ENCODE measurements around the gene HOXC9. TPM values are rescaled to one million over a fixed set of nuclear protein-coding genes. Genes with fewer than 3 reads are reported as not detected.

HOXC9 gene
- total and polyA plus RNA-seq, 2 of the 8 experiments (the other 6 are each of a cell fraction or from before 2014, with no cell fraction given): not detected

DNA sequence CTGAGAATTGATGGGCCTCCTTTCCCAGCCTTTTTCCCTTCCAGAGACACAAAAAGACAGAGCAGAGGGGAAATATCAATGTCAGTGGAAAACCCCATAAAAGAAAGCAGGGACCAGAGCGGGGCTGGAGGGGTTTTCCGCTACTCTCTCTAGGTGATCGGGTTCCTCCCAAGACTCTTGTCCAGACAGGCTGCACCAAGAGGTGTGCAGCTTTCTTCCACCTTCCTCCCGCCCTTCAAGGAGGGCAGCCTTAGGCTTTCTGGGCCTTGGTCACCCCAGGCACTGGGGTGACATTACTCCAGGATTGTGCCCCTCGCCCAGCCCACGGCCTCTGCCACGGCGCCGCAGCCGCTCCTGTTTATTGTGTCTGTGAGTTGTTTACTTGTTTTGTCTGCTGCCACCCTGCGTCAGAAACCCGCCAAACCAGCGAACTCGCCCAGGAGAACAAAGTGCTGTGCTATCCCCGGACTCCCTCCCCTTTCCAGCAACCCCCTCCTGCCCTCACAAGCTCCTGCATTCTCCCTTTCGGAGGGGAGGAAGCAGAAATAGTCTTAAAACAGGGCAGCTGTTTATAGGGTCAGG lies 21.6 kb downstream of the HOXC9 start (continued):
- TF ChIP-seq, protein P1, sequence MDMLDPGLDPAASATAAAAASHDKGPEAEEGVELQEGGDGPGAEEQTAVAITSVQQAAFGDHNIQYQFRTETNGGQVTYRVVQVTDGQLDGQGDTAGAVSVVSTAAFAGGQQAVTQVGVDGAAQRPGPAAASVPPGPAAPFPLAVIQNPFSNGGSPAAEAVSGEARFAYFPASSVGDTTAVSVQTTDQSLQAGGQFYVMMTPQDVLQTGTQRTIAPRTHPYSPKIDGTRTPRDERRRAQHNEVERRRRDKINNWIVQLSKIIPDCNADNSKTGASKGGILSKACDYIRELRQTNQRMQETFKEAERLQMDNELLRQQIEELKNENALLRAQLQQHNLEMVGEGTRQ (IDR thresholded peaks at IDR 0.05; ENCODE audit: low read length): no peak
- no peak for TF ChIP-seq SIX5 (IDR thresholded peaks at IDR 0.05; ENCODE audit: low read depth, low read length)
- TF ChIP-seq MAFK (IDR thresholded peaks at IDR 0.05; ENCODE audit: low read depth, low read length): no peak
- no peak for TF ChIP-seq CBX5 (IDR thresholded peaks at IDR 0.05; ENCODE audit: low read depth, low read length)
- TF ChIP-seq NRF1 (IDR thresholded peaks at IDR 0.05; ENCODE audit: low read depth, low read length): no peak
- no peak for TF ChIP-seq KDM1A (IDR thresholded peaks at IDR 0.05; ENCODE audit: borderline replicate concordance, low read length)
- no peak for TF ChIP-seq POLR2AphosphoS5 (IDR thresholded peaks at IDR 0.05; ENCODE audit: low read depth, low read length)
- TF ChIP-seq FOSL1 (IDR thresholded peaks at IDR 0.05; ENCODE audit: insufficient read depth, low read depth, low read length): no peak
- peak; percentile 42; the same call in 1 of the 2 replicates for TF ChIP-seq YY1 (IDR thresholded peaks at IDR 0.05; ENCODE audit: low read depth, low read length)
- no peak for TF ChIP-seq SP2 (IDR thresholded peaks at IDR 0.05; ENCODE audit: low read length)
- no peak for TF ChIP-seq SP4 (IDR thresholded peaks at IDR 0.05; ENCODE audit: low read length)
- TF ChIP-seq KDM4A (IDR thresholded peaks at IDR 0.05; ENCODE audit: low read depth, low read length, severe bottlenecking): no peak
- TF ChIP-seq SP1 (IDR thresholded peaks at IDR 0.05; ENCODE audit: low read depth, low read length): peak; percentile 73
- TF ChIP-seq EZH2 (IDR thresholded peaks at IDR 0.05; ENCODE audit: low read depth, low read length, severe bottlenecking): peak; percentile 95
- no peak for TF ChIP-seq JUND (IDR thresholded peaks at IDR 0.05; ENCODE audit: low read length)
- no peak for TF ChIP-seq KDM5A (IDR thresholded peaks at IDR 0.05; ENCODE audit: low read length)
- TF ChIP-seq GTF2F1 (IDR thresholded peaks at IDR 0.05; ENCODE audit: borderline replicate concordance, low read depth, low read length): no peak
- no peak for TF ChIP-seq BACH1 (IDR thresholded peaks at IDR 0.05; ENCODE audit: low read length)
